ENCODE data around the gene FZD10.

Gene FZD10

DNA sequence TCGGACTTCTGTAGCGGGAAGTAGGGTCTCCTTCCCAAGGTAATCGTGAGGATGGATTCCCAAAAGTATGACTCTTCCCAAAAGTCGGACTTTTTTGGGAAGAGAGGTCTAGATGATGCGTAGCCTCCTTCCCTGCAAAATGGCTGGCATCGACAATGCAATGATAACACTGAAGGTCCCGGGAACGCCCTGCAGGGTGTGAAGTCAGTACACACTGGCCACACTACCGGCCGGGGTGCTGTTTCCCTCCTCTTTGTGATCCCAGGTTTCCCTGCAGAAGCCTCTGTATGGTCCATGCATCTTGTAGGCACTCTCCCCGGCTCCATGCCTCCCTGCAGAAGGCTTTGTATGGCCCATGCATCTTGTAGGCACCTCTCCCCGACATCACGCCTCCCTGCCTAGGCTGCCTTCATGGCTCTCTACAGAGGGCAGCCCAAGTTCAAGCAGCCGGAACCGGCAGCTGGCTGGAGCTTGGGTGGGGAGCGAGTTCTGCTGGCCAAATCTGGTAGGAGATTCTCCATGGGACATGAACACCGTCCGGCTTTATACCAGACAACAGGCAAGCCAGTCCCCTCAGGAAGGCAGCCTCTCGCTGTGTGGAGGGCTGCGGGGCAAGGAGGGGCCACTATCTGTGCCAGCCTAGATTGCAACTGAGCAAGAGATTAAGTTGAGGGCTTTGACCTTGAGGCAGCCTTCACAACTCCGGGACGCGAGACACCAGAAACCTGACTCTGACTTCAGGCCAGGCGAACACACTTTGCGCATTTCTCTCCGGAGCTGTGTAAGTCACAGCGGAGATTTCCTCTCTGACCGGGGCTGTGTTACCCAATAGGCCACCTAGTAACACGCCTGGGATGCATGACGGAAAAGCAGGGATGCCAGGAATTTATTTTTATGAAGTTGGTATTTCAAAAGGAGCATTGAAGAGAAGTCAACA is 23.5 kb downstream of the FZD10 start:
- Histone ChIP-seq H3K4me1 (ENCODE audit: insufficient read depth, low read length) (no peaks in the 10 kb centered on the region), H3K9ac (ENCODE audit: low read length) (no peak overlapping the region)

DNA sequence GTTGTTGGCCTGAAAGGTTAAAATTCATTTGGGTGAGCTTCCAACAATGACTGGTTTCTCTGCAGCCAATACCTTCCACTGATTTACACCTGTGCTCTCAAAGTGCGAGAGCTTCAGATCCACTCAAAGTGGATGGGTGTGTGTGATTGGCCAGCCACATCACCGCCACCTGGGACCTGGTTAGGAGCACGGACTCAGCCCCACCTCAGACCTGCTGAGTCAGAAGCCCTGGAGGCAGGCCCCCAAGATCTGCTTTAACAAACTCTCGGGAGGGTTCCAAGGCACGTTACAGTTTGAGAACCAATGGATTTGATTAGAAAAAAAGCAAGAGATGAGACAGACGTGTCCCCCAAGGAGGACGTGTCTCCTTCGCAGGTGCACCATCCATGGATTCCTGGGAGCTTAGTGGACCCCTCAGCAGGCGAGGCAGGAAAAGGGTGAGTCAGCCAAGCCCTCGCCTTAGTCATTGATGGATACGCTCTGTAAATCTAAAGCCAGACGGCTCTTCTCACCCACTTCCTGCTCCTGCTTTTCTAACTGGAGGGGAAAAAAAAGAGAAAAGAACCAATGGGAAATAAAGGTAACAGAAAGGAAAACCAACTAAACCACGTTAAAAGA is 24.5 kb downstream of the FZD10 start:
- no peak overlapping the region for H3K9ac ChIP-seq (ENCODE audit: low read length)
- H3K27me3 ChIP-seq (ENCODE audit: control insufficient read depth in 1 of 2, insufficient read depth in 2 of 2, low read length in 2 of 2), result no peaks in the 10 kb centered on the region
- no peak overlapping the region for H3K27ac ChIP-seq (ENCODE audit: low read depth, low read length)
- H3K9me3 ChIP-seq (ENCODE audit: low read length), result peaks cover 7% of the 10 kb centered on the region
- H3K4me3 ChIP-seq (ENCODE audit: low read depth in 1 of 2, low read length in 2 of 2), result no peak overlapping the region
- no peaks in the 10 kb centered on the region for H3K4me1 ChIP-seq (ENCODE audit: insufficient read depth, low read length)
- H3K36me3 ChIP-seq (ENCODE audit: insufficient read depth, low read length), result no peaks in the 10 kb centered on the region

More for the DNA sequence above, 23.5 kb downstream of the FZD10 start:
- H3K27me3 ChIP-seq (ENCODE audit: control insufficient read depth in 1 of 2, insufficient read depth in 2 of 2, low read length in 2 of 2), result no peaks in the 10 kb centered on the region
- peaks cover 12% of the 10 kb centered on the region for H3K9me3 ChIP-seq (ENCODE audit: low read length)
- H3K27ac ChIP-seq (ENCODE audit: low read depth, low read length), result no peak overlapping the region
- H3K4me3 ChIP-seq (ENCODE audit: low read depth in 1 of 2, low read length in 2 of 2), result no peak overlapping the region
- H3K36me3 ChIP-seq (ENCODE audit: insufficient read depth, low read length), result no peaks in the 10 kb centered on the region

- no peaks in the 10 kb centered on the region for H3K4me1 ChIP-seq (ENCODE audit: insufficient read depth, low read length)
- H3K27me3 ChIP-seq (ENCODE audit: control insufficient read depth in 1 of 2, insufficient read depth in 2 of 2, low read length in 2 of 2), result peaks cover 0 to 7% of the 10 kb centered on the region in 2 donors
- no peaks in the 10 kb centered on the region for H3K9me3 ChIP-seq (ENCODE audit: low read length)
- H3K36me3 ChIP-seq (ENCODE audit: insufficient read depth, low read length), result no peaks in the 10 kb centered on the region
- H3K27ac ChIP-seq (ENCODE audit: low read depth, low read length), result no peak overlapping the region
- H3K4me3 ChIP-seq (ENCODE audit: low read depth in 1 of 2, low read length in 2 of 2), result no peak overlapping the region
- H3K9ac ChIP-seq (ENCODE audit: low read length), result no peak overlapping the region
These were observed 30.5 kb downstream of the FZD10 start for GRCh38 chr12:130192642-130193345.

DNA sequence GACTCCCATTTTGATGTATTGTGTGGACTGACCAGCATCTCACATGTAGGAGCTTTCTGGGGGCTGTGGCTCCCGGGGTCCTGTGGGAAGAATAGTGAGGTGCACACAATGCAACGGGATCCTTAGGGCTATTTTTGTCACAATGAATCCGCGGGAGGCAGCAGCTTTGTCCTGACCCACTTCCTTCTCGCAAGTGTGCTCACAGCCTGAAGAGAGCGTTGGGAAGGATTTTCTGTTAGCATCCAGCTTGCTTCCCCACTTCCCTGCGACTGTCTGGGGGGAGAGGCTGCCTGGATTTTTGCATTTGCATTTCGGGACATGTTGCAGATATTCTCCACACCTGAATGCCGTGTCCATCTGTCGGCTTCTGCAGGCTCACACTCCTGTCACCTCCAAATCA is 31.9 kb downstream of the FZD10 start:
- Histone ChIP-seq H3K36me3 (ENCODE audit: insufficient read depth, low read length) (no peaks in the 10 kb centered on the region), H3K9ac (ENCODE audit: low read length) (no peak overlapping the region), H3K27ac (ENCODE audit: low read depth, low read length) (no peak overlapping the region), H3K9me3 (ENCODE audit: low read length) (no peaks in the 10 kb centered on the region), H3K4me3 (ENCODE audit: low read depth in 1 of 2, low read length in 2 of 2) (no peak overlapping the region), H3K4me1 (ENCODE audit: insufficient read depth, low read length) (no peaks in the 10 kb centered on the region), H3K27me3 (ENCODE audit: control insufficient read depth in 1 of 2, insufficient read depth in 2 of 2, low read length in 2 of 2) (peaks cover 0 to 7% of the 10 kb centered on the region in 2 donors)

DNA sequence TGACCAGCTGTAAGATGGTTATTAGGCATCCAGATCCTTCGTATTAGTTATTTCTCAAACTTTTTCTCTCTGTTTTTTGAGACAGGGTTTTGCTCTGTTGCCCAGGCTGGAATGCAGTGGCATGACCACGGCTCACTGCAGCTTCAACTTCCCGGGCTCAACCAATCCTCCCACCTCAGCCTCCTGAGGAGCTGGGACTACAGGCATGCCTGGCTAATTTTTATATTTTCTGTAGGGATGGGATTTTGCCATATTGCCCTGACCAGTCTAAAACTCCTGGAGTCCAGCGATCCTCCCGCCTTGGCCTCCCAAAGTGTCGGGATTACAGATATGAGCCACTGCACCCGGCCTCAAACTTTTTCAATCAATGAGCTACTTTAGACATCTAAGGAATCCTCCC is 33.1 kb downstream of the FZD10 start:
- Histone ChIP-seq H3K9me3 (ENCODE audit: low read length) (no peaks in the 10 kb centered on the region), H3K9ac (ENCODE audit: low read length) (no peak overlapping the region), H3K4me1 (ENCODE audit: insufficient read depth, low read length) (no peaks in the 10 kb centered on the region), H3K36me3 (ENCODE audit: insufficient read depth, low read length) (no peaks in the 10 kb centered on the region), H3K4me3 (ENCODE audit: low read depth in 1 of 2, low read length in 2 of 2) (no peak overlapping the region), H3K27ac (ENCODE audit: low read depth, low read length) (no peak overlapping the region), H3K27me3 (ENCODE audit: control insufficient read depth in 1 of 2, insufficient read depth in 2 of 2, low read length in 2 of 2) (peaks cover 0 to 7% of the 10 kb centered on the region in 2 donors)

GRCh38 chr12:130195776-130196175 is 33.5 kb downstream of the FZD10 start:
- H3K9ac ChIP-seq (ENCODE audit: low read length), result no peak overlapping the region
- peaks cover 0 to 7% of the 10 kb centered on the region in 2 donors for H3K27me3 ChIP-seq (ENCODE audit: control insufficient read depth in 1 of 2, insufficient read depth in 2 of 2, low read length in 2 of 2)
- H3K4me3 ChIP-seq (ENCODE audit: low read depth in 1 of 2, low read length in 2 of 2), result no peak overlapping the region
- H3K9me3 ChIP-seq (ENCODE audit: low read length), result peaks cover 2% of the 10 kb centered on the region
- no peak overlapping the region for H3K27ac ChIP-seq (ENCODE audit: low read depth, low read length)
- no peaks in the 10 kb centered on the region for H3K4me1 ChIP-seq (ENCODE audit: insufficient read depth, low read length)
- H3K36me3 ChIP-seq (ENCODE audit: insufficient read depth, low read length), result no peaks in the 10 kb centered on the region

- H3K9ac ChIP-seq (ENCODE audit: low read length), result no peak overlapping the region
- H3K9me3 ChIP-seq (ENCODE audit: low read length), result peaks cover 3% of the 10 kb centered on the region
- H3K27me3 ChIP-seq (ENCODE audit: control insufficient read depth in 1 of 2, insufficient read depth in 2 of 2, low read length in 2 of 2), result peaks cover 0 to 7% of the 10 kb centered on the region in 2 donors
- H3K27ac ChIP-seq (ENCODE audit: low read depth, low read length), result no peak overlapping the region
- H3K4me1 ChIP-seq (ENCODE audit: insufficient read depth, low read length), result no peaks in the 10 kb centered on the region
- H3K4me3 ChIP-seq (ENCODE audit: low read depth in 1 of 2, low read length in 2 of 2), result no peak overlapping the region
- H3K36me3 ChIP-seq (ENCODE audit: insufficient read depth, low read length), result no peaks in the 10 kb centered on the region
These were observed 34.6 kb downstream of the FZD10 start for GRCh38 chr12:130196827-130197226.

DNA sequence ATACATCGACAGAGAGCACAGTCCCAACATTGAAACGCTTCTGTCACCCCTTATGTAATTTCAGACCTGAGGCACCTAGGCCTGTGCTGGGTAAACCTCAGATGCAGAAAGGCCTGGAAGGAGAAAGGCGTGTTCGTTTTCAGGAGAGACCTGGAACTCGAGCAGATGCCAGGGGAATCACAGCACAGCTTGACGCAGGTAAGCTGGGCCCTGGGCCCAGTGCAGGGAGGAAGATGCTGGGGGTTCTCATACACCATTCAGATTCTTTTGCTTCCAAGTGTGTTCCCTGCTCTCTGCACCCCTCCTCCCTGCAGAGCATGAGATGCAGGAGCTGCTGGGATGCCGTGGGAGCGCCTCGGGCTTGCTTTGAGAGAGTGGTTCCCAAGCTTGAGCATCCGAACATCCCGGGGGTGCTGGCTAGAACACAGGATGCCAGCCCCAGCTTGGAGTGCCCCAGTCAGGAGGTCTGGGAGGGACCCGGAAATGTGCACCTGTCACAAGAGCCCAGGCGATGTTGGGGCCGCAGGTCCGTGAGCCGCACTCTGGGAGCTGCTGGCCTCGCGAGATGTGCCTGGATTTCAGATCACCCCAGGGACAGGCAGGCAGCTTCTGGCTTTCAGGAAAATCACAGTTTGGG is 35.9 kb downstream of the FZD10 start:
- no peak overlapping the region for H3K9ac ChIP-seq (ENCODE audit: low read length)
- no peaks in the 10 kb centered on the region for H3K4me1 ChIP-seq (ENCODE audit: insufficient read depth, low read length)
- H3K27ac ChIP-seq (ENCODE audit: low read depth, low read length), result no peak overlapping the region
- peaks cover 3% of the 10 kb centered on the region for H3K9me3 ChIP-seq (ENCODE audit: low read length)
- H3K36me3 ChIP-seq (ENCODE audit: insufficient read depth, low read length), result no peaks in the 10 kb centered on the region
- H3K27me3 ChIP-seq (ENCODE audit: control insufficient read depth in 1 of 2, insufficient read depth in 2 of 2, low read length in 2 of 2), result peaks cover 0 to 7% of the 10 kb centered on the region in 2 donors
- H3K4me3 ChIP-seq (ENCODE audit: low read depth in 1 of 2, low read length in 2 of 2), result no peak overlapping the region

DNA sequence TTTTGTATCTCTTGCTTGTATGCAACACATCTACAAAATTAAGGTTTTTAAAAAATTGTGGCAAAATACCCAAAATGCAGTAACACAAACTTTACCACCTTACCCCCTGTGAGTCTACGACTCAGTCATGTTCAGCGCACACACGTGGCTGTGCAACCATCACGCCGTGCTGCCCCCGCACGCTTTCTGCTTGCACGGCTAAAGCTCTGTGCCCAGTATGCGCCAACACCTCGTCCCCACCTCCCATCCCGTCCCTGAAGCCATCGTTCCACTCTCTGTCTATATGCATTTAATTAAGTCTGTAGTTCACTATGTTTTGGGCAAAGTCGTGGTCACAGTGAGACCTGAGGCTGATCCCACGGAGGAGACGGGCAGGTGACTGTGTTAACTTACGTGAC is 36.4 kb downstream of the FZD10 start:
- H3K4me1 ChIP-seq (ENCODE audit: insufficient read depth, low read length), result no peaks in the 10 kb centered on the region
- no peak overlapping the region for H3K4me3 ChIP-seq (ENCODE audit: low read depth in 1 of 2, low read length in 2 of 2)
- peaks cover 3% of the 10 kb centered on the region for H3K9me3 ChIP-seq (ENCODE audit: low read length)
- no peak overlapping the region for H3K9ac ChIP-seq (ENCODE audit: low read length)
- H3K36me3 ChIP-seq (ENCODE audit: insufficient read depth, low read length), result no peaks in the 10 kb centered on the region
- no peak overlapping the region for H3K27ac ChIP-seq (ENCODE audit: low read depth, low read length)
- H3K27me3 ChIP-seq (ENCODE audit: control insufficient read depth in 1 of 2, insufficient read depth in 2 of 2, low read length in 2 of 2), result peaks cover 0 to 7% of the 10 kb centered on the region in 2 donors

DNA sequence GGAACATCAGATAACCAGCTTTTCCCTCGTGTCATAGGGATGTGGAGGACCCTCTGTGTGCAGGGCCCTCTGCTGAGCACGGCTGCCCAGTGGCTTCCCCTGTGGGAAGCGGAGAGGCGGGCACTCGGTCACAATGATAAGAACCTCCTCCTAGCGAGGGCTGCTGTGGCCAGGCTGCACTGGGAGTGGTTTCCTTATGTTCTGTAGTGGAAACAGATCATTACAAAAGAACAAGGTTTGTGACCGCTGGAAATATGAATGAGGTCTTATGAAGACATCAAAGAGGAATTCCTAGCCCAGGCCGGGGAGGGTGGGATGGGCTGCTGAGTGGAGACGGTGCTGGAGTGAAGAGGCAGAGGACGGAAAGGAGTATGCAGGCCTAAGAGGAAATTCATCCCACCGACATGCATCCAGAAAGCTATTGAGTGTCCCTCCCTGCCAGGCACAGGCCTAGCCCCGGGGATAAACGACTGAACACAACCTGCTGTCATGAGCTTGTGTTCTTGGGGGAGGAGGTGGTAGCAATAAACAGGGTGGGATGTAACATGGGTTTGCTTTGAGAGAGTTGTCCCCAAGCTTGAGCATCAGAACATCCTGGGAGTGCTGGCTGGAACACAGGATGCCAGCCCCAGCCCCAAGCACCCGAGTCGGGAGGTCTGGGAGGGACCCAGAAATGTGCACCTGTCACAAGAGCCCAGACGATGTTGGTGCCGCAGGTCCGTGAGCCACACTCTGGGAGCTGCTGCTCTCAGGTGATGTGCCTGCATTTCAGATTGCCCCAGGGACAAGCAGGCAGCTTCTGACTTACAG is 37.5 kb downstream of the FZD10 start:
- Histone ChIP-seq H3K27me3 (ENCODE audit: control insufficient read depth in 1 of 2, insufficient read depth in 2 of 2, low read length in 2 of 2) (no peaks in the 10 kb centered on the region), H3K36me3 (ENCODE audit: insufficient read depth, low read length) (no peaks in the 10 kb centered on the region), H3K9me3 (ENCODE audit: low read length) (peaks cover 3% of the 10 kb centered on the region), H3K9ac (ENCODE audit: low read length) (no peak overlapping the region), H3K27ac (ENCODE audit: low read depth, low read length) (no peak overlapping the region), H3K4me1 (ENCODE audit: insufficient read depth, low read length) (no peaks in the 10 kb centered on the region), H3K4me3 (ENCODE audit: low read depth in 1 of 2, low read length in 2 of 2) (no peak overlapping the region)
